Measurements from ENCODE around the gene FAM174A. TPM values are rescaled to one million over a fixed set of nuclear protein-coding genes. Genes with fewer than 3 reads are reported as not detected.
"Not testable (repeated sequence)": the region's sequence is repeated elsewhere in the genome, so short reads cannot be mapped to it uniquely, and the experiment has no call there.

Gene FAM174A
- total RNA-seq, 4 donors from 2014 or later, result 17.6 to 51.5 (median 31.0) TPM

GRCh38 chr5:100600298-100600994, 65.3 kb downstream of the FAM174A start:
- Histone ChIP-seq H3K27me3 (no peaks in the 10 kb centered on the region), H3K27ac (no peak overlapping the region), H3K4me3 (no peak overlapping the region), H3K9me3 (no peaks in the 10 kb centered on the region), H3K4me1 (peaks cover 0 to 4% (median 0%) of the 10 kb centered on the region in 3 donors), H3K36me3 (no peaks in the 10 kb centered on the region)
- 66 to 86% methylated on average over 2 to 5 of the region's 5 CpGs for WGBS, 2 donors (ENCODE audit: low coverage in 1 of 2)
- ATAC-seq, result no peak
- TF ChIP-seq CTCF (IDR thresholded peaks at IDR 0.05) (no peak), EP300 (IDR thresholded peaks at IDR 0.05) (no peak), POLR2AphosphoS5 (IDR thresholded peaks at IDR 0.05) (no peak), POLR2A (IDR thresholded peaks at IDR 0.05) (no peak)

DNA sequence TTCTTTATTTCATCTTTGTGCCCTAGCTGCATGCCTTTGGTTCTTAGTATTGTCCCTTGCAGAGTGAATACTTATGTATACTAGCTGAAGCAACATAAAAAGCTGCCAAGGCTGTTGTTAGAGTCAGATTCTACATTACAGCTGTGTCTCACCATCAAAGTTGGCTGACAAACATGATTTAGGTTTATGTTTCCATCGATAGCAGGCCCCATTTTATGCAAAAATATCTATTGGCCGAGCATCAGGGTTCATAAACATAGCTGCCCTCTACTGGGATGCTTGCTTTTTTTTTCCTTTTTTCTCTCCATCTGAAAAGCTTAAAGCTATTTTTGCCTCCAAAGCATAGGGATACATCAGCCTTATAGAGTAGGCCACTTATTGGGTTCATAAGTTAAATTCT, 68.0 kb downstream of the FAM174A start:
- Histone ChIP-seq H3K36me3 (no peaks in the 10 kb centered on the region), H3K4me3 (no peak overlapping the region), H3K27ac (no peak overlapping the region), H3K27me3 (no peaks in the 10 kb centered on the region), H3K4me1 (no peaks in the 10 kb centered on the region), H3K9me3 (no peaks in the 10 kb centered on the region)
- TF ChIP-seq POLR2A (IDR thresholded peaks at IDR 0.05) (no peak), POLR2AphosphoS5 (IDR thresholded peaks at IDR 0.05) (no peak), CTCF (IDR thresholded peaks at IDR 0.05) (no peak), EP300 (IDR thresholded peaks at IDR 0.05) (no peak)
- WGBS, 2 donors (ENCODE audit: low coverage in 1 of 2), result 44 to 70% methylated on average over 2 of the region's 2 CpGs
- ATAC-seq, result no peak

GRCh38 chr5:100604021-100604420, 68.8 kb downstream of the FAM174A start:
- 73 to 82% methylated on average over 1 of the region's 1 CpG for WGBS, 2 donors (ENCODE audit: low coverage in 1 of 2)
- H3K4me1 ChIP-seq, H3K4me3 ChIP-seq, H3K27me3 ChIP-seq, H3K9me3 ChIP-seq, H3K27ac ChIP-seq, ATAC-seq, H3K36me3 ChIP-seq: not testable (repeated sequence)

DNA sequence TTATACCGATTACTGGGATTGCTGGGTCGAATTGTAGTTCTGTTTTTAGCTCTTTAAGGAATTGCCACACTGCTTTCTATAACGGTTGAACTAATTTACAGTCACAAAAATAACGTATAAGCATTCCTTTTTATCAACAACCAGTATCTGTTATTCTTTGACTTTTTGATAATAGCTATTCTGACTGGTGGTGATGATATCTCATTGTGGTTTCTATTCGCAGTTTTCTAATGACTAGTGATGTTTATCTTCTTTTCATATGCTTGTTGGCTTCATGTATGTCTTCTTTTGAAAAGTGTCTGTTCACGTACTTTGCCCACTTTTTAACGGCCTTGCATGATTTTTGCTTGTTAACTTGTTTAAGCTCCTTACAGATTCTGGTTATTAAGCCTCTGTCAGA, 74.4 kb downstream of the FAM174A start:
- 90 to 96% methylated on average over 6 to 7 of the region's 7 CpGs for WGBS, 2 donors (ENCODE audit: low coverage in 1 of 2)
- no peak for ATAC-seq
- peaks cover 0 to 9% (median 0%) of the 10 kb centered on the region in 3 donors for H3K9me3 ChIP-seq

GRCh38 chr5:100614308-100614707, 79.1 kb downstream of the FAM174A start:
- no peak for ATAC-seq
- Histone ChIP-seq H3K27ac (no peak overlapping the region), H3K4me1 (no peaks in the 10 kb centered on the region), H3K4me3 (no peak overlapping the region), H3K36me3 (no peaks in the 10 kb centered on the region), H3K27me3 (no peaks in the 10 kb centered on the region), H3K9me3 (peaks cover 0 to 9% (median 0%) of the 10 kb centered on the region in 3 donors)
- WGBS, 2 donors (ENCODE audit: low coverage in 1 of 2), result 71 to 91% methylated on average over 2 of the region's 2 CpGs
- no peak for TF ChIP-seq POLR2A (IDR thresholded peaks at IDR 0.05)
- TF ChIP-seq CTCF (IDR thresholded peaks at IDR 0.05), result no peak
- no peak for TF ChIP-seq EP300 (IDR thresholded peaks at IDR 0.05)
- no peak for TF ChIP-seq POLR2AphosphoS5 (IDR thresholded peaks at IDR 0.05)

More for the DNA sequence above, 74.4 kb downstream of the FAM174A start:
- Histone ChIP-seq H3K27ac (no peak overlapping the region), H3K4me1 (no peaks in the 10 kb centered on the region), H3K36me3 (no peaks in the 10 kb centered on the region), H3K27me3 (no peaks in the 10 kb centered on the region), H3K4me3 (no peak overlapping the region)
- TF ChIP-seq EP300 (IDR thresholded peaks at IDR 0.05), result no peak
- no peak for TF ChIP-seq POLR2A (IDR thresholded peaks at IDR 0.05)
- TF ChIP-seq POLR2AphosphoS5 (IDR thresholded peaks at IDR 0.05), result no peak
- TF ChIP-seq CTCF (IDR thresholded peaks at IDR 0.05), result no peak
